A673 (cell line): Measurements from ENCODE around the gene PDZD8. TPM values are rescaled to one million over a fixed set of nuclear protein-coding genes. Genes with fewer than 3 reads are reported as not detected.
A peak's percentile ranks its signal among the peaks of the same experiment; 100 is the strongest.

Experiments
- BruUV-seq: library from RNA; stranded (reverse); fragments of 400-500 nt; replicated peaks from 2 replicates; lab custom pipeline; 2021; lab: Mats Ljungman, UMichigan
- CTCF ChIA-PET: fragments of 300-600 bp; sonication (Branson Sonifier 250); formaldehyde crosslinking; loops from one replicate; lab custom pipeline; 2022; ENCODE audit warnings: antibody characterized with exemption; lab: Charles Lee
- POLR2A ChIA-PET: fragments of 300-600 bp; sonication (Branson Sonifier 250); formaldehyde crosslinking; loops from one replicate; lab custom pipeline; 2022; ENCODE audit warnings: antibody characterized with exemption; ENCODE audit not compliant: low non-redundant PET; lab: Charles Lee
- DNase-seq: peaks from one replicate; pipeline ENCODE4 v3.0.0-alpha.2; 2015; ENCODE audit warnings: low spot score
- H3K27ac ChIP-seq: fragments of 200-600 bp; sonication (generic); 2 replicates; pipeline ENCODE4 v1.5.1; 2016; ENCODE audit warnings: mixed run types, low read depth, mild to moderate bottlenecking, mixed read lengths, antibody characterized with exemption, low read length; ENCODE audit not compliant: poor library complexity, severe bottlenecking
- H3K27me3 ChIP-seq: fragments of 200-600 bp; sonication (generic); replicated peaks from 2 replicates; pipeline ENCODE4 v1.6.1; 2017; ENCODE audit warnings: mixed run types, low read depth, mild to moderate bottlenecking, mixed read lengths, antibody characterized with exemption, low read length; ENCODE audit not compliant: insufficient read depth, poor library complexity
- H3K36me3 ChIP-seq: fragments of 200-600 bp; sonication (generic); 2 replicates; pipeline ENCODE4 v1.6.1; 2016; ENCODE audit warnings: mixed run types, mild to moderate bottlenecking, mixed read lengths, antibody characterized with exemption, low read length; ENCODE audit not compliant: insufficient read depth, poor library complexity, severe bottlenecking
- H3K4me1 ChIP-seq: fragments of 200-600 bp; sonication (generic); 2 replicates; pipeline ENCODE4 v1.6.1; 2017; ENCODE audit warnings: mixed run types, mild to moderate bottlenecking, mixed read lengths, antibody characterized with exemption, low read length; ENCODE audit not compliant: insufficient read depth, poor library complexity, severe bottlenecking
- H3K4me3 ChIP-seq: fragments of 200-600 bp; sonication (generic); 2 replicates; pipeline ENCODE4 v1.5.1; 2016; ENCODE audit warnings: low read depth, mixed run types, mild to moderate bottlenecking, mixed read lengths, low read length; ENCODE audit not compliant: poor library complexity, severe bottlenecking
- H3K9me3 ChIP-seq: fragments of 200-600 bp; sonication (generic); 2 replicates; pipeline ENCODE4 v1.6.1; 2016; ENCODE audit warnings: mixed run types, low read depth, mild to moderate bottlenecking, mixed read lengths, antibody characterized with exemption, low read length; ENCODE audit not compliant: poor library complexity, severe bottlenecking
- CTCF ChIP-seq: fragments of 300-800, 200-600 bp; sonication (generic); conservative IDR thresholded peaks from 2 replicates; pipeline ENCODE4 v1.5.1; 2017; ENCODE audit warnings: low read depth, mild to moderate bottlenecking, antibody characterized with exemption, low read length, moderate library complexity, mixed read lengths
- EZH2 ChIP-seq: fragments of 200-600 bp; sonication (generic); IDR thresholded peaks from 2 replicates; pipeline ENCODE4 v1.6.1; 2017; ENCODE audit warnings: borderline replicate concordance, low read depth, mild to moderate bottlenecking, mixed read lengths, antibody characterized with exemption, low read length; ENCODE audit not compliant: poor library complexity, severe bottlenecking
- intact Hi-C: fragments of 100-400 bp; cut with micrococcal nuclease; formaldehyde crosslinking; loops from one replicate; pipeline ENCODE4 v1.10.0; 2022; ENCODE audit not compliant: unreplicated experiment
- total RNA-seq: library from RNA; stranded (reverse); gene quantifications from 2 replicates; pipeline ENCODE4 v1.2.3, GENCODE V29; 2021

Gene PDZD8
- total RNA-seq, 1 experiment from 2014 or later, result 29.5 TPM

- TF ChIP-seq CTCF (peak; percentile 73), EZH2 (no peak)
Observed at GRCh38 chr10:117320050-117320665, 55.1 kb downstream of the PDZD8 start.

DNA sequence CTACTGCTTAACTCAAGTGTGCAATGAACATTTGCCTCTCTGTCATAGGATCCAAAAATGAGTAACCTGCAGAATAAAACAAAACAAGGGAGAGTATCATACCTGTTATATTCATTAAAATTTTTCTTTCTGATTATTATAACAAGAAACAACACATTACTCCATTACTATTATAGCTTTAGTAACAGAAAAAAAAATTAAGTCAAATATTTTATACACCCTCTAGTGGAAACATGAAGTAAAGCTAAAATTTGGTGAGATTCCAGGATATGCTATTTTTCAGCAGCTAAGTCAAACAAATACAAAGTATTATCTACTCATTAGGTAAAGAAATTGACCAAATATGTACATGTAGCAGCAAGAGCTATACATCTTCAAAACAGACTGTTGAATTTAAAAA lies 56.3 kb downstream of the PDZD8 start:
- Histone ChIP-seq H3K9me3 (no peaks in the 10 kb centered on the region), H3K4me3 (no peak overlapping the region), H3K36me3 (no peaks in the 10 kb centered on the region), H3K4me1 (no peaks in the 10 kb centered on the region), H3K27me3 (no peaks in the 10 kb centered on the region), H3K27ac (no peak overlapping the region)
- ChIA-PET POLR2A (interaction anchor here (0.9 kb wide), 1 partner anchor 164 kb away, joined by 3 read pairs; no protein-coding TSS in a partner anchor), CTCF (interaction anchor here (0.5 to 2.9 kb wide), 4 partner anchors 92 to 707 kb away, joined by 3 to 41 read pairs (median 3); no protein-coding TSS in a partner anchor)
- BruUV-seq, result no TSS peak
- intact Hi-C loops, result no loop called here
- TF ChIP-seq EZH2 (no peak), CTCF (peak; percentile 58; the same call in 1 of the 2 replicates)
- peak; percentile 12 for DNase-seq

More at GRCh38 chr10:117320050-117320665, 55.1 kb downstream of the PDZD8 start:
- Histone ChIP-seq H3K27me3 (no peaks in the 10 kb centered on the region), H3K4me1 (no peaks in the 10 kb centered on the region), H3K4me3 (no peak overlapping the region), H3K36me3 (no peaks in the 10 kb centered on the region), H3K27ac (no peak overlapping the region), H3K9me3 (no peaks in the 10 kb centered on the region)
- BruUV-seq, result no TSS peak
- intact Hi-C loops, result loop anchor here (1.0 kb wide), 1 partner anchor 104 kb away; no protein-coding TSS in a partner anchor
- DNase-seq, result peak; percentile 54
- CTCF ChIA-PET, result interaction anchor here (0.9 to 2.9 kb wide), 4 partner anchors 73 to 112 kb away, joined by 3 to 41 read pairs (median 4); no protein-coding TSS in a partner anchor
- POLR2A ChIA-PET, result no interaction called here

GRCh38 chr10:117316701-117317100 lies 58.5 kb downstream of the PDZD8 start:
- Histone ChIP-seq H3K4me3 (no peak overlapping the region), H3K27ac (no peak overlapping the region), H3K36me3 (no peaks in the 10 kb centered on the region), H3K27me3 (no peaks in the 10 kb centered on the region), H3K9me3 (no peaks in the 10 kb centered on the region), H3K4me1 (no peaks in the 10 kb centered on the region)
- no peak for DNase-seq
- CTCF ChIA-PET, result no interaction called here
- TF ChIP-seq EZH2 (no peak), CTCF (no peak)
- POLR2A ChIA-PET, result no interaction called here
- no TSS peak for BruUV-seq
- intact Hi-C loops, result no loop called here
